ENCODE measurements around the gene CIDEB. TPM values are rescaled to one million over a fixed set of nuclear protein-coding genes. Genes with fewer than 3 reads are reported as not detected.

The CIDEB gene
- total and polyA plus RNA-seq, 2 of the 4 experiments (the other 2 are of a cell fraction) = under 0.01 to 0.19 TPM

DNA sequence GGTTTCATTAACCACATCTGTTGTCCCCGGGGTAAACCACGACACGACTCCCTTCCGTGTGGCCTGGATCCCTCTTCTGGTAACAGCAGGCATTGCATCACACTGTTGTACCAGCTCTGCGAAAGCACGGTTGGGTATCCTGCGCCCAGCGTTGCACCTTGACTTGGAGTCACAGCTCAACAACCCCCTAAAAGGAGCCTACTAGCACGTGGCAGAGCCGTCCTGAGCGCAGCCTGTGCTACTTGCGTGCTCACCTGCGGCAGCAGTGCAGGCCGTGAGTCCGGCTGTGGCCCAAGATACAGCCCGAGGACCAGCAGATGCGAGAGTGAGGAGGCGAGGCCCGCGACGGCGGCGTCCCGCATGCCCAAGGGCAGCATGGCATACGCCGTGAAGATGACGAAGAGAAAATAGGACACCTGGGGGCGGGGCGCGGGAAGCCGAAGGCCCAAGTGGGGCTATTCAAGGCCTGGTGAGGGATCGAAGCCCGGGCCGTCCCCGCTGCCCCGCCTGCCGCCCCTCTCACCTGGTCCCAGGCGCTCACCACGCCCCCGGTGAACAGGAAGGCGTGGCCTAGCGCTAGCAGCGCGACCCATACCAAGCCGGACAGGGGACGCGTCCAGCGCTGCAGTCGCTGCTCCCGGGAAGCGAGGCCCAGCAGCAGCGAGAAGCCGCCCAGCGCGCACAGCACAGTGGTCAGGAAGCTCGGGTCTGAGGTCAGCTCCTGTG, 24.7 kb upstream of the CIDEB start:
- Histone ChIP-seq H2BK5ac (ENCODE audit: low read depth, low read length, poor library complexity, severe bottlenecking) (no peak overlapping the region), H2BK15ac (ENCODE audit: low read depth, low read length) (no peak overlapping the region), H4K8ac (ENCODE audit: low read depth in 2 of 2, low read length in 2 of 2) (no peak overlapping the region), H3K4me1 (ENCODE audit: control insufficient read depth, insufficient read depth, low read length) (peaks cover 3% of the 10 kb centered on the region; the same call in 1 of the 2 replicates), H3K9ac (ENCODE audit: low read depth, low read length) (no peak overlapping the region), H2BK120ac (ENCODE audit: low read depth, low read length) (no peak overlapping the region), H3K9me1 (ENCODE audit: insufficient read depth, low read length) (no peaks in the 10 kb centered on the region; the same call in 1 of the 2 replicates), H3K27ac (ENCODE audit: insufficient read depth, low read length) (no peak overlapping the region), H4K5ac (ENCODE audit: low read depth, low read length) (no peak overlapping the region), H4K20me1 (ENCODE audit: insufficient read depth, low read length) (no peaks in the 10 kb centered on the region), H3K14ac (replicated peaks; ENCODE audit: low read depth, low read length) (no peak overlapping the region), H3K9me3 (ENCODE audit: control insufficient read depth, insufficient read depth, low read length) (no peaks in the 10 kb centered on the region), H2AK9ac (replicated peaks; ENCODE audit: low read depth, low read length, poor library complexity) (peak overlapping the region; percentile 81), H3K79me1 (ENCODE audit: low read depth in 1 of 2, low read length in 2 of 2) (no peaks in the 10 kb centered on the region), H2AFZ (replicated peaks; ENCODE audit: low read length, poor library complexity) (peak overlapping the region; percentile 91), H3K23ac (ENCODE audit: low read depth, low read length) (no peak overlapping the region), H4K91ac (ENCODE audit: insufficient read depth, low read depth, low read length) (no peak overlapping the region), H3K4me2 (ENCODE audit: low read depth, low read length) (peak overlapping the region; percentile 63; the same call in 1 of the 2 replicates), H2AK5ac (ENCODE audit: low read depth, low read length) (no peak overlapping the region), H2BK20ac (ENCODE audit: low read depth, low read length) (no peak overlapping the region), H3K27me3 (ENCODE audit: control insufficient read depth, insufficient read depth, low read length) (peaks cover 43% of the 10 kb centered on the region), H3K36me3 (ENCODE audit: control insufficient read depth, insufficient read depth, low read length) (no peaks in the 10 kb centered on the region), H3K56ac (ENCODE audit: extremely low read depth, insufficient read depth, low read length) (no peak overlapping the region), H3K4ac (ENCODE audit: low read depth, low read length) (no peak overlapping the region), H3K18ac (ENCODE audit: low read depth, low read length) (no peak overlapping the region), H3K4me3 (ENCODE audit: insufficient read depth, low read depth, low read length) (no peak overlapping the region)
- ATAC-seq (ENCODE audit: low read depth) (peak; percentile 79), DNase-seq (peak; percentile 52)
- ChIA-PET POLR2A (ENCODE audit: unreplicated experiment) (no interaction called here), CTCF (interaction anchor here (0.6 to 5.6 kb wide), 13 partner anchors 10 to 110 kb away, joined by 3 to 63 read pairs (median 8); partner anchors contain the start of genes CBLN3 and KHNYN)
- WGBS, 2 experiments (ENCODE audit: extremely low coverage in 2 of 2, insufficient read length in 1 of 2) = 11% methylated on average over 46 of the region's 56 CpGs; no CpG with 5 or more reads in 1 of the 2 experiments
- BruUV-seq (replicated peaks) = no TSS peak
- in situ Hi-C loops (cut with MboI; ENCODE audit: low sequenced_read_pairs) (loop anchor here (5.0 kb wide), 1 partner anchor 105 kb away; no protein-coding TSS in a partner anchor), intact Hi-C loops (cut with micrococcal nuclease) (no loop called here), dilution Hi-C loops (cut with HindIII; ENCODE audit: low sequenced_read_pairs, unreplicated experiment) (no loop called here)
- TF ChIP-seq, protein P1, sequence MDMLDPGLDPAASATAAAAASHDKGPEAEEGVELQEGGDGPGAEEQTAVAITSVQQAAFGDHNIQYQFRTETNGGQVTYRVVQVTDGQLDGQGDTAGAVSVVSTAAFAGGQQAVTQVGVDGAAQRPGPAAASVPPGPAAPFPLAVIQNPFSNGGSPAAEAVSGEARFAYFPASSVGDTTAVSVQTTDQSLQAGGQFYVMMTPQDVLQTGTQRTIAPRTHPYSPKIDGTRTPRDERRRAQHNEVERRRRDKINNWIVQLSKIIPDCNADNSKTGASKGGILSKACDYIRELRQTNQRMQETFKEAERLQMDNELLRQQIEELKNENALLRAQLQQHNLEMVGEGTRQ (IDR thresholded peaks at IDR 0.05; ENCODE audit: low read depth, low read length) = no peak
- TF ChIP-seq RCOR1 (IDR thresholded peaks at IDR 0.05; ENCODE audit: insufficient replicate concordance, low read length) (no peak), RAD21 (IDR thresholded peaks at IDR 0.05; ENCODE audit: low read length) (peak; percentile 52), CEBPB (IDR thresholded peaks at IDR 0.05; ENCODE audit: low read depth, low read length) (peak; percentile 93), SMC3 (IDR thresholded peaks at IDR 0.05; ENCODE audit: low read depth, low read length) (peak; percentile 53)
- TF ChIP-seq, protein P2, sequence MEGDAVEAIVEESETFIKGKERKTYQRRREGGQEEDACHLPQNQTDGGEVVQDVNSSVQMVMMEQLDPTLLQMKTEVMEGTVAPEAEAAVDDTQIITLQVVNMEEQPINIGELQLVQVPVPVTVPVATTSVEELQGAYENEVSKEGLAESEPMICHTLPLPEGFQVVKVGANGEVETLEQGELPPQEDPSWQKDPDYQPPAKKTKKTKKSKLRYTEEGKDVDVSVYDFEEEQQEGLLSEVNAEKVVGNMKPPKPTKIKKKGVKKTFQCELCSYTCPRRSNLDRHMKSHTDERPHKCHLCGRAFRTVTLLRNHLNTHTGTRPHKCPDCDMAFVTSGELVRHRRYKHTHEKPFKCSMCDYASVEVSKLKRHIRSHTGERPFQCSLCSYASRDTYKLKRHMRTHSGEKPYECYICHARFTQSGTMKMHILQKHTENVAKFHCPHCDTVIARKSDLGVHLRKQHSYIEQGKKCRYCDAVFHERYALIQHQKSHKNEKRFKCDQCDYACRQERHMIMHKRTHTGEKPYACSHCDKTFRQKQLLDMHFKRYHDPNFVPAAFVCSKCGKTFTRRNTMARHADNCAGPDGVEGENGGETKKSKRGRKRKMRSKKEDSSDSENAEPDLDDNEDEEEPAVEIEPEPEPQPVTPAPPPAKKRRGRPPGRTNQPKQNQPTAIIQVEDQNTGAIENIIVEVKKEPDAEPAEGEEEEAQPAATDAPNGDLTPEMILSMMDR (conservative IDR thresholded peaks at IDR 0.05; ENCODE audit: low read depth, low read length) = peak; percentile 64
